ENCODE data around the gene RAET1G.
"Not testable (repeated sequence)": the region's sequence is repeated elsewhere in the genome, so short reads cannot be mapped to it uniquely, and the experiment has no call there.

Gene RAET1G

GRCh38 chr6:149922642-149923326, at the start of gene RAET1G:
RAET1G (minus strand) TSS chr6:149923121; CDS start chr6:149923010, 111 bp downstream.
- TF ChIP-seq CTCF (IDR thresholded peaks at IDR 0.05; ENCODE audit: insufficient read depth, low read length, missing control alignments): no peak
- ChIA-PET CTCF (interaction anchor here (1.2 kb wide), 1 partner anchor 86 kb away, joined by 5 read pairs; no protein-coding TSS in a partner anchor), POLR2A (no interaction called here)
- peak; percentile 71 for DNase-seq (ENCODE audit: low read depth, low spot score)
- H3K4me3 ChIP-seq (ENCODE audit: low read depth, low read length): peak within 1 kb of the TSS; percentile 70

- DNase-seq (ENCODE audit: low read depth, low spot score): no peak
- TF ChIP-seq CTCF (IDR thresholded peaks at IDR 0.05; ENCODE audit: insufficient read depth, low read length, missing control alignments): no peak
- H3K4me3 ChIP-seq (ENCODE audit: low read depth, low read length): no peak overlapping the region
- ChIA-PET POLR2A (no interaction called here), CTCF (no interaction called here)
Observed at GRCh38 chr6:149969635-149970034, 46.7 kb upstream of the RAET1G start.

GRCh38 chr6:149968909-149969308, 46.0 kb upstream of the RAET1G start:
- H3K4me3 ChIP-seq (ENCODE audit: low read depth, low read length); DNase-seq (ENCODE audit: low read depth, low spot score); POLR2A ChIA-PET; CTCF ChIA-PET: not testable (repeated sequence)

- DNase-seq (ENCODE audit: low read depth, low spot score); H3K4me3 ChIP-seq (ENCODE audit: low read depth, low read length); CTCF ChIA-PET; POLR2A ChIA-PET: not testable (repeated sequence)
Observed at GRCh38 chr6:149967999-149968398, 45.1 kb upstream of the RAET1G start.

GRCh38 chr6:149967591-149967990, 44.7 kb upstream of the RAET1G start:
- no peak for TF ChIP-seq CTCF (IDR thresholded peaks at IDR 0.05; ENCODE audit: insufficient read depth, low read length, missing control alignments)
- no peak for DNase-seq (ENCODE audit: low read depth, low spot score)
- POLR2A ChIA-PET: no interaction called here
- CTCF ChIA-PET: no interaction called here
- H3K4me3 ChIP-seq (ENCODE audit: low read depth, low read length): no peak overlapping the region

- H3K4me3 ChIP-seq (ENCODE audit: low read depth, low read length); POLR2A ChIA-PET; CTCF ChIA-PET; DNase-seq (ENCODE audit: low read depth, low spot score): not testable (repeated sequence)
Observed at GRCh38 chr6:149966319-149966718, 43.4 kb upstream of the RAET1G start.

GRCh38 chr6:149965194-149966020, 42.5 kb upstream of the RAET1G start:
- no peak for DNase-seq (ENCODE audit: low read depth, low spot score)
- ChIA-PET POLR2A (no interaction called here), CTCF (no interaction called here)
- peak overlapping the region; percentile 61 for H3K4me3 ChIP-seq (ENCODE audit: low read depth, low read length)
- no peak for TF ChIP-seq CTCF (IDR thresholded peaks at IDR 0.05; ENCODE audit: insufficient read depth, low read length, missing control alignments)

Data from AG04449 (cell line).